ENCODE data around the gene ZMYND11.

DNA sequence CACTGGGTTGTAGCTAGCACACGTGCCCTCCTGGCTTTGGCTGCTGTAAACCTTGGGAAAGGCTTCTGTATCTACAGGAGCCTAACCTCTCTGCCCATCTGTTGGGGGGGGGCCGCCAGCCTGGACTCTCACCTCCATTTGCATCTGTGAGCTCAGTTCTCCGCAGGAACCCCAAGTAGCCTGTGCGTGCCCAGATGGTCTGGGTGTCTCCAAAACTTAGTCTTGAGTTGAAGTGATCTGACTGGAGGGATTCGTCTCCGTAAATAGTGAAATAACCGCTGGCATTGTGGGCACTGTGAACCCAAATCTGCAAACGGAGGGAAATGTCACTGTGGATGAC lies 147.9 kb downstream of the ZMYND11 start:
- TF ChIP-seq, protein P1, sequence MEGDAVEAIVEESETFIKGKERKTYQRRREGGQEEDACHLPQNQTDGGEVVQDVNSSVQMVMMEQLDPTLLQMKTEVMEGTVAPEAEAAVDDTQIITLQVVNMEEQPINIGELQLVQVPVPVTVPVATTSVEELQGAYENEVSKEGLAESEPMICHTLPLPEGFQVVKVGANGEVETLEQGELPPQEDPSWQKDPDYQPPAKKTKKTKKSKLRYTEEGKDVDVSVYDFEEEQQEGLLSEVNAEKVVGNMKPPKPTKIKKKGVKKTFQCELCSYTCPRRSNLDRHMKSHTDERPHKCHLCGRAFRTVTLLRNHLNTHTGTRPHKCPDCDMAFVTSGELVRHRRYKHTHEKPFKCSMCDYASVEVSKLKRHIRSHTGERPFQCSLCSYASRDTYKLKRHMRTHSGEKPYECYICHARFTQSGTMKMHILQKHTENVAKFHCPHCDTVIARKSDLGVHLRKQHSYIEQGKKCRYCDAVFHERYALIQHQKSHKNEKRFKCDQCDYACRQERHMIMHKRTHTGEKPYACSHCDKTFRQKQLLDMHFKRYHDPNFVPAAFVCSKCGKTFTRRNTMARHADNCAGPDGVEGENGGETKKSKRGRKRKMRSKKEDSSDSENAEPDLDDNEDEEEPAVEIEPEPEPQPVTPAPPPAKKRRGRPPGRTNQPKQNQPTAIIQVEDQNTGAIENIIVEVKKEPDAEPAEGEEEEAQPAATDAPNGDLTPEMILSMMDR (IDR thresholded peaks at IDR 0.05; ENCODE audit: low read depth, low read length, poor library complexity, severe bottlenecking) = no peak
- no peak for TF ChIP-seq EZH2phosphoT487 (IDR thresholded peaks at IDR 0.05; ENCODE audit: borderline replicate concordance, low read length)
